ENCODE measurements around the gene TSKU.
A peak's percentile ranks its signal among the peaks of the same experiment; 100 is the strongest.
"Not testable (repeated sequence)": the region's sequence is repeated elsewhere in the genome, so short reads cannot be mapped to it uniquely, and the experiment has no call there.

Gene TSKU

DNA sequence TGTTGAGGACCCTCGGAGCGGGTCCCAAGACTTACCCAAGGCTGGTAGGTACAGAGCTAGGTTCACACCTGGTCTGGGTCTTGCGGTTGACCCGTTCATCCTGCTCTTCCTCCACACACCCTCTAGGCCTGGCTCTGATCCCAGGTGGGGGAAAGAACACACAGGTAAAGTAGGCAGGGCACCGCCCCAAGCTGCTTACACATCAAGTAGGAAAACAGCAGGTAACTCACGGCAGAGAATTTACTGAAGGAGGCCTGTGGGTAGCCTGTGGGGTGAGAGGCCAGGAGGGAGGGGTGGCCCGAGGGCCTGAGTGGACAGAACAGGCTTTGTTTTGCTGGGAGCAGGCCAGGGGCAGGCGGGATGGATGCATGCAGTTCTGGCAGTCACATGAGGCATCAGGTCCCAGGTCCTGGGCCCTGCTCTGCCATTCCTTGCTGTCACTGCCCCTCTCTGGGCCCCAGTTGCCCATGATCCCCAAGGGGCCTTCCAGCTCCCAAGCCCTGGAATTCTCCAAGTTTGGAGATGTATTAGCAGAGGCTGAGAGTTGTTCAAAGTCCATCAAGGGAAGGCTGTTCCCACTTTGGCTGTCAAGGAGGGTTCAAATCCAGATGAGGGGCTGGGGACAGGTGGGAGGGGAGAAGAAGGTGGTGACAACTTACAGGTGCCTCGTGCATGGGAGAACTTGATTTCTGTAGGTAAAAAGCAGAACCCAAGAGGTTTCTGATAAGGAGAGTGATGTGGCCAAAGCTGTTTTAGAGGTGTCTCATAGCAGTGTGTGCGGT, 5.7 kb downstream of the TSKU start:
- in situ Hi-C loops (cut with HindIII; ENCODE audit: low pct_unique_long_range_greater_than_20kb, low sequenced_read_pairs), result no loop called here
- no peak for TF ChIP-seq JUND (IDR thresholded peaks at IDR 0.05; ENCODE audit: low read depth)
- DNase-seq (ENCODE audit: low read depth in 1 of 2, low spot score in 1 of 2), result peak; percentile 93 to 100

GRCh38 chr11:76789443-76789719, 6.2 kb downstream of the TSKU start:
- in situ Hi-C loops (cut with HindIII; ENCODE audit: low pct_unique_long_range_greater_than_20kb, low sequenced_read_pairs), result no loop called here
- no peak for DNase-seq (ENCODE audit: low read depth in 1 of 2, low spot score in 1 of 2)
- TF ChIP-seq JUND (IDR thresholded peaks at IDR 0.05; ENCODE audit: low read depth), result no peak

- TF ChIP-seq JUND (IDR thresholded peaks at IDR 0.05; ENCODE audit: low read depth), result no peak
- in situ Hi-C loops (cut with HindIII; ENCODE audit: low pct_unique_long_range_greater_than_20kb, low sequenced_read_pairs), result no loop called here
- no peak for DNase-seq (ENCODE audit: low read depth in 1 of 2, low spot score in 1 of 2)
Measured at GRCh38 chr11:76790251-76790650, 7.1 kb downstream of the TSKU start.

- DNase-seq (ENCODE audit: low read depth in 1 of 2, low spot score in 1 of 2); in situ Hi-C loops (cut with HindIII; ENCODE audit: low pct_unique_long_range_greater_than_20kb, low sequenced_read_pairs): not testable (repeated sequence)
Measured at GRCh38 chr11:76791002-76791770, 8.0 kb downstream of the TSKU start.

DNA sequence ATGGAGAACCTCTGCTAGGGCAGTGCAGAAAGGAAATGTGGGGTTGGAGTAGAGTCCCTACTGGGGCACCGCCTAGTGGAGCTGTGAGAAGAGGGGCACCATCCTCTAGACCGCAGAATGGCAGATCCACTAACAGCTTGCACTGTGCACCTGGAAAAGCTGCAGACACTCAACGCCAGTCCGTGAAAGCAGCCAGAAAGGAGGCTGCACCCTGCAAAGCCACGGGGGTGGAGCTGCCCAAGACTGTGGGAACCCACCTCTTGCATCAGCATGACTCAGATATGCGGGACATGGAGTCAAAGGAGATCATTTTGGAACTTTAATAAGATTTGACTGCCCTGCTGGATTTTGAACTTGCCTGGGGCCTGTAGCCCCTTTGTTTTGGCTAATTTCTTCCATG, 8.7 kb downstream of the TSKU start:
- in situ Hi-C loops (cut with HindIII; ENCODE audit: low pct_unique_long_range_greater_than_20kb, low sequenced_read_pairs), result no loop called here
- DNase-seq (ENCODE audit: low read depth in 1 of 2, low spot score in 1 of 2), result no peak

DNA sequence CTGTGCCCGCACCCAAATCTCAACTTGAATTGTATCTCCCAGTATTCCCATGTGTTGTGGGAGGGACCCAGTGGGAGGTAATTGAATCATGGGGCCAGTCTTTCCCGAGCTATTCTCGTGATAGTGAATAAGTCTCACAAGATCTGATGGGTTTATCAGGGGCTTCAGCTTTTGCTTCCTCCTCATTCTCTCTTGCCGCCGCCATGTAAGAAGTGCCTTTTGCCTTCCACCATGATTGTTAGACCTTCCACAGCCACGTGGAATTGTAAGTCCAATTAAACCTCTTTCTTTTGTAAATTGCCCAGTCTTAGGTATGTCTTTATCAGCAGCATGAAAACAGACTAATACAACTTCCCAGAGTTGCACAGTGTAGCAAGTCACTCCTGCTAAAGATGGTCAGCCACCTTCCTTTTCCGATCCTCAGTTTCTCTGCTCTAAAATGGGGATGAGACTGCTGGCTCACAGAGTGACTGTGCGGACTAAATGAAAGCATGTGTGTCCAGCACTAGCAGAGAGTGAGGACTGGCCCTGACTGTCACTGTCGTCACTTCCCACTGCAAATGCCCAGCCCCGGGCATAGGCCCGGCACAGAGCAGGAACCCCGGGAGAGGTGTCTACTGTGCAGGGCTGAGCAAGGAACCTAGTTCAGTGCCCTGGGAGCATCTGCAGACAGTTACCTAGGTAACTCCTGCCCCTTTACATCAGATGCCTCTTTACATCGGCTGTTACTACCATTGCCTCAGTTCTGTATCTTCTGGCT, 9.5 kb downstream of the TSKU start:
- in situ Hi-C loops (cut with HindIII; ENCODE audit: low pct_unique_long_range_greater_than_20kb, low sequenced_read_pairs), result no loop called here
- no peak for TF ChIP-seq JUND (IDR thresholded peaks at IDR 0.05; ENCODE audit: low read depth)
- no peak for DNase-seq (ENCODE audit: low read depth in 1 of 2, low spot score in 1 of 2)

More for the DNA sequence above, 8.7 kb downstream of the TSKU start:
- no peak for TF ChIP-seq JUND (IDR thresholded peaks at IDR 0.05; ENCODE audit: low read depth)

- no peak for TF ChIP-seq JUND (IDR thresholded peaks at IDR 0.05; ENCODE audit: low read depth)
- in situ Hi-C loops (cut with HindIII; ENCODE audit: low pct_unique_long_range_greater_than_20kb, low sequenced_read_pairs), result no loop called here
- no peak for DNase-seq (ENCODE audit: low read depth in 1 of 2, low spot score in 1 of 2)
Measured at GRCh38 chr11:76793391-76794291, 10.5 kb downstream of the TSKU start.

GRCh38 chr11:76794371-76795289, 11.5 kb downstream of the TSKU start:
- TF ChIP-seq JUND (IDR thresholded peaks at IDR 0.05; ENCODE audit: low read depth), result no peak
- in situ Hi-C loops (cut with HindIII; ENCODE audit: low pct_unique_long_range_greater_than_20kb, low sequenced_read_pairs), result no loop called here
- no peak for DNase-seq (ENCODE audit: low read depth in 1 of 2, low spot score in 1 of 2)

DNA sequence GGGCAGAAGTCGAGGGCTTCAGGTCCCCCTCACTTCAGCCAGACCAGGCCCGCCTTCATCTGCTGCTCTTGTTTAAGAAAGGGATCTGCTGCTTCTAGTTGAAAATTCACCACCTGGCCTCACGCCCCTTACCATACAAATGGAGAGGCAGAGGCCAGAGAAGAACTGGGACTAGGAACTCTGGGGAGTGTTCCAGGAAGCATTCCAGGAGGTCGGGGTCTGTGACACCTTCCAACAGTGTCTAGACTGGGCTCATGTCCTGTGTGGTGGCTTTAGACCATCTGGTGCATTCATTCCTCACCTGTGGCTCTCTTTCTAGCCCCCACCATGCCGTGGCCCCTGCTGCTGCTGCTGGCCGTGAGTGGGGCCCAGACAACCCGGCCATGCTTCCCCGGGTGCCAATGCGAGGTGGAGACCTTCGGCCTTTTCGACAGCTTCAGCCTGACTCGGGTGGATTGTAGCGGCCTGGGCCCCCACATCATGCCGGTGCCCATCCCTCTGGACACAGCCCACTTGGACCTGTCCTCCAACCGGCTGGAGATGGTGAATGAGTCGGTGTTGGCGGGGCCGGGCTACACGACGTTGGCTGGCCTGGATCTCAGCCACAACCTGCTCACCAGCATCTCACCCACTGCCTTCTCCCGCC, 12.3 kb downstream of the TSKU start:
- TF ChIP-seq JUND (IDR thresholded peaks at IDR 0.05; ENCODE audit: low read depth), result no peak
- no peak for DNase-seq (ENCODE audit: low read depth in 1 of 2, low spot score in 1 of 2)
- in situ Hi-C loops (cut with HindIII; ENCODE audit: low pct_unique_long_range_greater_than_20kb, low sequenced_read_pairs), result no loop called here

DNA sequence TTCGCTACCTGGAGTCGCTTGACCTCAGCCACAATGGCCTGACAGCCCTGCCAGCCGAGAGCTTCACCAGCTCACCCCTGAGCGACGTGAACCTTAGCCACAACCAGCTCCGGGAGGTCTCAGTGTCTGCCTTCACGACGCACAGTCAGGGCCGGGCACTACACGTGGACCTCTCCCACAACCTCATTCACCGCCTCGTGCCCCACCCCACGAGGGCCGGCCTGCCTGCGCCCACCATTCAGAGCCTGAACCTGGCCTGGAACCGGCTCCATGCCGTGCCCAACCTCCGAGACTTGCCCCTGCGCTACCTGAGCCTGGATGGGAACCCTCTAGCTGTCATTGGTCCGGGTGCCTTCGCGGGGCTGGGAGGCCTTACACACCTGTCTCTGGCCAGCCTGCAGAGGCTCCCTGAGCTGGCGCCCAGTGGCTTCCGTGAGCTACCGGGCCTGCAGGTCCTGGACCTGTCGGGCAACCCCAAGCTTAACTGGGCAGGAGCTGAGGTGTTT, 12.8 kb downstream of the TSKU start:
- in situ Hi-C loops (cut with HindIII; ENCODE audit: low pct_unique_long_range_greater_than_20kb, low sequenced_read_pairs), result no loop called here
- no peak for TF ChIP-seq JUND (IDR thresholded peaks at IDR 0.05; ENCODE audit: low read depth)
- DNase-seq (ENCODE audit: low read depth in 1 of 2, low spot score in 1 of 2), result no peak

Measured in T47D (cell line).